ENCODE data around the gene NPC1.

The NPC1 gene

GRCh38 chr18:23545247-23545789 is 41.0 kb downstream of the NPC1 start:
- DNase-seq, result no peak

GRCh38 chr18:23542461-23542860 is 43.8 kb downstream of the NPC1 start:
- no peak for DNase-seq

- no peak for DNase-seq
Measured at GRCh38 chr18:23541349-23542093, 44.8 kb downstream of the NPC1 start.

- DNase-seq, result no peak
Measured at GRCh38 chr18:23540867-23541266, 45.4 kb downstream of the NPC1 start.

- DNase-seq, result no peak
Measured at GRCh38 chr18:23539911-23540525, 46.3 kb downstream of the NPC1 start.

GRCh38 chr18:23539296-23539695 is 47.0 kb downstream of the NPC1 start:
- no peak for DNase-seq

- DNase-seq, result peak; percentile 21
Measured at GRCh38 chr18:23538870-23539269, 47.4 kb downstream of the NPC1 start.

- no peak for DNase-seq
Measured at GRCh38 chr18:23538001-23538400, 48.3 kb downstream of the NPC1 start.

- no peak for DNase-seq
Measured at GRCh38 chr18:23537274-23537673, 49.0 kb downstream of the NPC1 start.

GRCh38 chr18:23536204-23536603 is 50.1 kb downstream of the NPC1 start:
- no peak for DNase-seq

- no peak for DNase-seq
Measured at GRCh38 chr18:23534276-23534675, 52.0 kb downstream of the NPC1 start.

GRCh38 chr18:23532848-23533247 is 53.5 kb downstream of the NPC1 start:
- DNase-seq, result no peak

- no peak for DNase-seq
Measured at GRCh38 chr18:23531912-23532311, 54.4 kb downstream of the NPC1 start.

- DNase-seq, result no peak
Measured at GRCh38 chr18:23530195-23530594, 56.1 kb downstream of the NPC1 start.

- DNase-seq, result peak; percentile 61
Measured at GRCh38 chr18:23529604-23530003, 56.7 kb downstream of the NPC1 start.

GRCh38 chr18:23528580-23529472 is 57.5 kb downstream of the NPC1 start:
- DNase-seq, result peak; percentile 58

- no peak for DNase-seq
Measured at GRCh38 chr18:23526501-23527063, 59.7 kb downstream of the NPC1 start.

- no peak for DNase-seq
Measured at GRCh38 chr18:23524213-23524707, 62.0 kb downstream of the NPC1 start.

GRCh38 chr18:23523429-23524212 is 62.7 kb downstream of the NPC1 start:
- peak; percentile 43 for DNase-seq

- DNase-seq, result no peak
Measured at GRCh38 chr18:23521907-23522306, 64.4 kb downstream of the NPC1 start.

- no peak for DNase-seq
Measured at GRCh38 chr18:23521271-23521670, 65.0 kb downstream of the NPC1 start.

- peak; percentile 36 for DNase-seq
Measured at GRCh38 chr18:23519734-23520133, 66.6 kb downstream of the NPC1 start.

Data from EL (cell line).